Colonic mucosa (tissue), 4 donors: ENCODE data around the gene SH3GL2. TPM values are rescaled to one million over a fixed set of nuclear protein-coding genes. Genes with fewer than 3 reads are reported as not detected.
"Not testable (repeated sequence)": the region's sequence is repeated elsewhere in the genome, so short reads cannot be mapped to it uniquely, and the experiment has no call there.

ENCODE experiments used
- DNase-seq: peaks from one replicate; pipeline ENCODE4 v3.0.0-alpha.2; 2020
- H3K27ac ChIP-seq: fragments of 200-600 bp; one replicate; pipeline ENCODE4 v1.8.0; 2021
- H3K27me3 ChIP-seq: fragments of 200-600 bp; one replicate; pipeline ENCODE4 v1.8.0; 2021
- H3K36me3 ChIP-seq: fragments of 200-600 bp; one replicate; pipeline ENCODE4 v1.8.0; 2021
- H3K4me1 ChIP-seq: fragments of 200-600 bp; one replicate; pipeline ENCODE4 v1.8.0; 2021; ENCODE audit warnings: mild to moderate bottlenecking
- H3K4me3 ChIP-seq: fragments of 200-600 bp; one replicate; pipeline ENCODE4 v1.8.0; 2021
- H3K9ac ChIP-seq, 2 donors: one replicate each; pipeline ENCODE4 v1.7.0; 2013; ENCODE audit warnings: control low read depth in 2 of 2, low read depth in 2 of 2, low read length in 2 of 2
- H3K9me3 ChIP-seq: fragments of 200-600 bp; one replicate; pipeline ENCODE4 v1.8.0; 2021
- intact Hi-C: fragments of 100-400 bp; cut with DNase I; formaldehyde crosslinking; loops from one replicate; pipeline ENCODE4 v1.14.1; 2022
- total RNA-seq, 2 donors: library from RNA; stranded (reverse); fragmentation: NEBNext Ultra II Directional in 1 of 2; extraction: Animal tissue kit (Norgen Biotek cat#: 25700) in 1 of 2; gene quantifications; one replicate each; pipeline ENCODE4 v1.2.1, GENCODE V29; 2021
- TF ChIP-seq, protein P1 (sequence below): fragments of 200-600 bp; IDR thresholded peaks from one replicate; pipeline ENCODE4 v1.8.0; 2022; ENCODE audit warnings: antibody characterized with exemption, mild to moderate bottlenecking
- donor health status: healthy.
- donor health status: DM: no; HTN: no; CAD: no.
- donor health status: DM: no; HTN: no; CAD: no.

Gene SH3GL2
- total RNA-seq, 2 donors from 2014 or later, result 1.1 TPM

DNA sequence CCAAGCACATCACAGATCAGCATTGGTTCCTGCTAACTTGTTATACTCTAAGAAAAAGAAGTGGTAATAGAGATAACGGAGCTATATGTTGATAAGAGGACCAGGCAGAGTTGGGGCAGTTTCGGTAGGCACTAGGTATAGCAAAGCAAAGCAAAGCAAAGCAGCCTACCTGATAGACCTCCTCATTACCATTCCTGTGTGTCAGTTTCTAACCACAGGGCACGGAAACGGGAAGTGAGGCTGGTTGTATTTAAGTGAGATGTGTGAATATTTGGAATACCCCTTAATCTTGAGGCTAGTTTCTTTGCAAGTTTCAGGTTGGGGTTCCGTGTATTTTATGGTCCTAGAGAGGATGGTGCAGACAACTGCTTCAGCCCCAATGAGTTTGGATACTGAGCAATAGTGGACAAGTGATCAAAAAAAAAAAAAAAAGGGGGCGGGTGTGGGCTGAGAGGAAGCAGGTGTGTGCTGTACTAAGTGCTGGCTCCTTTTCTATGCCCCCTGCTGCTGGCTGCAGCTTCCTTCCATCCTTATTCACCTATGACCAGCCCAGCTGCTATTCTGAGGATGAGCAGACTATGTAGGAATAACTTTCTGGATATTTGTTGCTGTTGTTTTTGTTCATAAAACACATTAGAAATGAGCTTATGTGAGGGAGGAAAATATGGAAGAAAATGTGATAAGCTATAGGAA lies 183.3 kb downstream of the SH3GL2 start:
- intact Hi-C loops, result no loop called here
- no peak overlapping the region for H3K4me3 ChIP-seq
- no peak overlapping the region for H3K9ac ChIP-seq
- no peak overlapping the region for H3K27ac ChIP-seq
- no peaks in the 10 kb centered on the region for H3K27me3 ChIP-seq
- no peaks in the 10 kb centered on the region for H3K36me3 ChIP-seq
- TF ChIP-seq, protein P1, sequence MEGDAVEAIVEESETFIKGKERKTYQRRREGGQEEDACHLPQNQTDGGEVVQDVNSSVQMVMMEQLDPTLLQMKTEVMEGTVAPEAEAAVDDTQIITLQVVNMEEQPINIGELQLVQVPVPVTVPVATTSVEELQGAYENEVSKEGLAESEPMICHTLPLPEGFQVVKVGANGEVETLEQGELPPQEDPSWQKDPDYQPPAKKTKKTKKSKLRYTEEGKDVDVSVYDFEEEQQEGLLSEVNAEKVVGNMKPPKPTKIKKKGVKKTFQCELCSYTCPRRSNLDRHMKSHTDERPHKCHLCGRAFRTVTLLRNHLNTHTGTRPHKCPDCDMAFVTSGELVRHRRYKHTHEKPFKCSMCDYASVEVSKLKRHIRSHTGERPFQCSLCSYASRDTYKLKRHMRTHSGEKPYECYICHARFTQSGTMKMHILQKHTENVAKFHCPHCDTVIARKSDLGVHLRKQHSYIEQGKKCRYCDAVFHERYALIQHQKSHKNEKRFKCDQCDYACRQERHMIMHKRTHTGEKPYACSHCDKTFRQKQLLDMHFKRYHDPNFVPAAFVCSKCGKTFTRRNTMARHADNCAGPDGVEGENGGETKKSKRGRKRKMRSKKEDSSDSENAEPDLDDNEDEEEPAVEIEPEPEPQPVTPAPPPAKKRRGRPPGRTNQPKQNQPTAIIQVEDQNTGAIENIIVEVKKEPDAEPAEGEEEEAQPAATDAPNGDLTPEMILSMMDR, result no peak
- no peak for DNase-seq
- H3K9me3 ChIP-seq, result no peaks in the 10 kb centered on the region
- H3K4me1 ChIP-seq, result no peaks in the 10 kb centered on the region

DNA sequence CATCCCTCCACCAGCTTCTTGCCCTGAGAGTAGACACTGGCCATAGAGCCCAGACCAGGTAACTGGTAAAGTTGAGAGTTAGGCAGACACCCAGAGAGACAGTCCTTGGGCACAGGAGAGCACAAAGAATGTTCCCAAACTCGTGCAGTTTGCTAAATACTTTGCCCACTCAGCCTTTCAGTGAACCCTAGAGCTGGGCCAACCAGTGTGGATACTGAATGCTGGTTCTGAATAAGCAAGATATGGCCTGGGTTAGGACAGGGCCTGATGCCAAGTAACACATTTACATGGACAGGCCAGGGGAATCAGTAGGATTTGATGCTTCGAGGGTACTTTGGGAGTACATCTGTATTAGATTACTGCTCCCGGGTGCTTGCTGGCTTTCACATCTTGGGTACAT lies 185.4 kb downstream of the SH3GL2 start:
- H3K4me3 ChIP-seq, result no peak overlapping the region
- H3K27ac ChIP-seq, result no peak overlapping the region
- no peaks in the 10 kb centered on the region for H3K27me3 ChIP-seq
- TF ChIP-seq, protein P1, result no peak
- H3K9ac ChIP-seq, result no peak overlapping the region
- DNase-seq, result no peak
- no peaks in the 10 kb centered on the region for H3K9me3 ChIP-seq
- intact Hi-C loops, result no loop called here
- no peaks in the 10 kb centered on the region for H3K36me3 ChIP-seq
- H3K4me1 ChIP-seq, result no peaks in the 10 kb centered on the region

DNA sequence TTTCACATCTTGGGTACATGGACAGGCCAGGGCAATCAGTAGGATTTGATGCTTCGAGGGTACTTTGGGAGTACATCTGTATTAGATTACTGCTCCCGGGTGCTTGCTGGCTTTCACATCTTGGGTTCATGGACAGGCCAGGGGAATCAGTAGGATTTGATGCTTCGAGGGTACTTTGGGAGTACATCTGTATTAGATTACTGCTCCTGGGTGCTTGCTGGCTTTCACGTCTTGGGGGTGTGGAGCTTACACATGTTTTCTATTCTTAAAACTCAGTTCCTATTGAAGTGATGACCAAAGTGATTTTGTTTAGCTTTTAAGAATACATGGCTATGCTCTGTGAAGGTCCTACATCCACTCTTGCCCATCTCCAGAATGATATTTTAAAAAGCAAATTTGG lies 186.3 kb downstream of the SH3GL2 start:
- H3K27ac ChIP-seq, DNase-seq, H3K36me3 ChIP-seq, H3K9ac ChIP-seq, H3K4me3 ChIP-seq, H3K4me1 ChIP-seq, H3K9me3 ChIP-seq, intact Hi-C loops, H3K27me3 ChIP-seq: not testable (repeated sequence)

DNA sequence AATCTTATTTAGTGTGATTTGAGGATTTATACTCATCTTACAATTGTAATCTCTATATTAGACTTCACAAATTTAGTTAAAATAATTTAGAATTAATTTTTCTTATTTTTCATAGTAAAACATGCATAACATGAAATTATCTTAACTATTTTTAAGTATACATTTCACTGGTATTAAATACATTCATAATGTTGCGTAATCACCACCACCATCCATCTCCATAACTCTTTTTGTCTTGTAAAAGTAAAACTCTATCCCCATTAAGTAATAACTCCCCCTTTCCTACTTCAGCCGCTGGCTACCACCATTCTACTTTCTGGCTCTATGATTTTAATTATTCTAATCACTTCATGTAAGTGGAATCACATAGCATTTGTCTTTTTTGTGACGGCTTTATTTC lies 193.4 kb downstream of the SH3GL2 start:
- intact Hi-C loops, result no loop called here
- Histone ChIP-seq H3K9ac (no peak overlapping the region), H3K4me1 (no peaks in the 10 kb centered on the region), H3K36me3 (no peaks in the 10 kb centered on the region), H3K9me3 (no peaks in the 10 kb centered on the region), H3K27ac (no peak overlapping the region), H3K27me3 (no peaks in the 10 kb centered on the region), H3K4me3 (no peak overlapping the region)
- TF ChIP-seq, protein P1, result no peak
- DNase-seq, result no peak

DNA sequence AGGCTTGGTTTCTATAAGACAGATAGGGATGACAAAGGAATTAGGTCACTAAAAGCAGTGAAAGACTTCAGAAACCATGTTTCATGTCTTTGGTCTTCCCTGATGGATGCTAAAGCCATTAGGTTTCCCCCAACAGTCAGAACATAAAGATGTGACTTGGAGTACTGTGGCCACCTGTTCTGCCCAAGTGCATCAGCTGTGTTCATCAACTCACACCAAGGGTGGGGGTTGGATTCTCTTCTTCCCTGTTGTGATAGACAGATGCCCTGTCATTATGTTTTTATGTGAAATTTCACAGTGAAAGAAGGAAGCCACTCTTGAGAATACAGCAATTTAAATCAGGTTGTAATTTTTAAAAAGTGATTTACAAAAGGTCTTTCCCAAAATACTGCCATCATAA lies 196.8 kb downstream of the SH3GL2 start:
- H3K27me3 ChIP-seq, result no peaks in the 10 kb centered on the region
- TF ChIP-seq, protein P1, result no peak
- no peak for DNase-seq
- no peak overlapping the region for H3K9ac ChIP-seq
- intact Hi-C loops, result no loop called here
- H3K4me1 ChIP-seq, result no peaks in the 10 kb centered on the region
- no peaks in the 10 kb centered on the region for H3K36me3 ChIP-seq
- no peak overlapping the region for H3K4me3 ChIP-seq
- H3K9me3 ChIP-seq, result no peaks in the 10 kb centered on the region
- H3K27ac ChIP-seq, result no peak overlapping the region

DNA sequence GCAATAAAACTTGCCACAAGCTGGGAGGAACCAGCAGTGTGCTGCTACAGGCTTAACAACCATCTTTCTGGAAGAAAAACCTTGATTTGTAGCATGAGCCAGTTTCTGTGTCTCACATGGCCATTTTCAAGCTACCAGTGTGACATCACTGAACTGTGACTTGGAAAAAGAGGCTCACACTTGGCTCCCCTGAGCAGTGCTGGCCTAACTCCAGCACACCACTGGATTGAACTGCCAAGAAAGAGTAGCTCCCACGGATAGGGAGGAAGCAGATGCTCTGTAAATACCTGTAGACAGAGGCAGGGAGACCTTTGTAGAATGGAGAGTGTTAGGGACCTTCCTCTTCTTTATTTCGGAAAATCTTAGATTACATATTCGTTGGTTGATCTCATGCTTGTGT lies 197.9 kb downstream of the SH3GL2 start:
- Histone ChIP-seq H3K9ac (no peak overlapping the region), H3K36me3 (no peaks in the 10 kb centered on the region), H3K4me1 (no peaks in the 10 kb centered on the region), H3K4me3 (no peak overlapping the region), H3K27me3 (no peaks in the 10 kb centered on the region), H3K9me3 (no peaks in the 10 kb centered on the region), H3K27ac (no peak overlapping the region)
- no peak for DNase-seq
- TF ChIP-seq, protein P1, result no peak
- intact Hi-C loops, result no loop called here
